Activated CD8-positive, alpha-beta T cell treated with anti-CD3 and anti-CD28 coated beads for 36 hours (primary cell): ENCODE results near the gene PLS1. TPM values are rescaled to one million over a fixed set of nuclear protein-coding genes. Genes with fewer than 3 reads are reported as not detected.

Experiments used
- ATAC-seq: fragments of 200-7000 bp; cut with Tn5 transposase; one replicate; pipeline ENCODE4 v1.10.0; 2021; ENCODE audit warnings: mild to moderate bottlenecking, moderate library complexity
- CTCF ChIA-PET: fragments of 350-600 bp; sonication (Branson Sonifier 250); formaldehyde crosslinking; loops from one replicate; lab custom pipeline; 2021; ENCODE audit warnings: antibody characterized with exemption; lab: Charles Lee
- POLR2A ChIA-PET: fragments of 350-600 bp; sonication (Branson Sonifier 250); formaldehyde crosslinking; loops from one replicate; lab custom pipeline; 2021; ENCODE audit warnings: antibody characterized with exemption; lab: Charles Lee
- DNase-seq: peaks from one replicate; pipeline ENCODE4 v3.0.0-alpha.2; 2020
- H3K27ac Mint-ChIP-seq: one replicate; pipeline ENCODE4 v1.8.0; 2021; ENCODE audit warnings: mild to moderate bottlenecking, mixed read lengths
- H3K27me3 Mint-ChIP-seq: one replicate; pipeline ENCODE4 v1.8.0; 2021; ENCODE audit warnings: mixed read lengths
- H3K36me3 Mint-ChIP-seq: one replicate; pipeline ENCODE4 v1.8.0; 2021; ENCODE audit warnings: low read depth, mixed read lengths
- H3K4me1 Mint-ChIP-seq: one replicate; pipeline ENCODE4 v1.8.0; 2021; ENCODE audit warnings: low read depth, mixed read lengths
- H3K4me3 Mint-ChIP-seq: one replicate; pipeline ENCODE4 v1.8.0; 2021; ENCODE audit warnings: mild to moderate bottlenecking, moderate library complexity, mixed read lengths
- H3K9me3 Mint-ChIP-seq: one replicate; pipeline ENCODE4 v1.8.0; 2021; ENCODE audit warnings: mixed read lengths
- CTCF ChIP-seq: fragments of 200-600 bp; IDR thresholded peaks from one replicate; pipeline ENCODE4 v1.8.0; 2022; ENCODE audit warnings: antibody characterized with exemption, mild to moderate bottlenecking
- intact Hi-C: fragments of 100-400 bp; cut with micrococcal nuclease; formaldehyde crosslinking; loops from one replicate; pipeline ENCODE4 v1.10.0; 2022
- total RNA-seq, 2 experiments: library from RNA; stranded (reverse); gene quantifications; one replicate each; pipeline ENCODE4 v1.2.3, GENCODE V29; 2021

Gene PLS1
- total RNA-seq, 2 experiments from 2014 or later = 4.7 to 5.6 TPM

- ChIA-PET POLR2A (no interaction called here), CTCF (interaction anchor here (0.8 kb wide), 1 partner anchor 293 kb away, joined by 3 read pairs; no protein-coding TSS in a partner anchor)
- no peaks in the 10 kb centered on the region for H3K36me3 Mint-ChIP-seq
- ATAC-seq (no peak), DNase-seq (no peak)
- no peaks in the 10 kb centered on the region for H3K4me1 Mint-ChIP-seq
- no peaks in the 10 kb centered on the region for H3K9me3 Mint-ChIP-seq
- no peak overlapping the region for H3K4me3 Mint-ChIP-seq
- no peaks in the 10 kb centered on the region for H3K27me3 Mint-ChIP-seq
- intact Hi-C loops = no loop called here
- no peak overlapping the region for H3K27ac Mint-ChIP-seq
- no peak for TF ChIP-seq CTCF
These were observed 39.9 kb downstream of the PLS1 start for GRCh38 chr3:142636050-142636449.

- no peaks in the 10 kb centered on the region for H3K4me1 Mint-ChIP-seq
- ChIA-PET CTCF (no interaction called here), POLR2A (no interaction called here)
- DNase-seq (no peak), ATAC-seq (no peak)
- no peaks in the 10 kb centered on the region for H3K36me3 Mint-ChIP-seq
- no peak overlapping the region for H3K4me3 Mint-ChIP-seq
- intact Hi-C loops = no loop called here
- H3K27me3 Mint-ChIP-seq = no peaks in the 10 kb centered on the region
- no peaks in the 10 kb centered on the region for H3K9me3 Mint-ChIP-seq
- TF ChIP-seq CTCF = no peak
- no peak overlapping the region for H3K27ac Mint-ChIP-seq
These were observed 40.5 kb downstream of the PLS1 start for GRCh38 chr3:142636664-142637063.

GRCh38 chr3:142638291-142638690, 42.1 kb downstream of the PLS1 start:
- intact Hi-C loops = no loop called here
- Mint-ChIP-seq H3K4me1 (no peaks in the 10 kb centered on the region), H3K27ac (no peak overlapping the region), H3K36me3 (no peaks in the 10 kb centered on the region), H3K4me3 (no peak overlapping the region), H3K27me3 (no peaks in the 10 kb centered on the region), H3K9me3 (no peaks in the 10 kb centered on the region)
- ATAC-seq (no peak), DNase-seq (no peak)
- ChIA-PET POLR2A (no interaction called here), CTCF (interaction anchor here (1.7 kb wide), 1 partner anchor 47 kb away, joined by 3 read pairs; no protein-coding TSS in a partner anchor)
- no peak for TF ChIP-seq CTCF

- no peaks in the 10 kb centered on the region for H3K4me1 Mint-ChIP-seq
- POLR2A ChIA-PET = no interaction called here
- intact Hi-C loops = no loop called here
- H3K27ac Mint-ChIP-seq = no peak overlapping the region
- DNase-seq = no peak
- ATAC-seq = no peak
- no peaks in the 10 kb centered on the region for H3K36me3 Mint-ChIP-seq
- TF ChIP-seq CTCF = no peak
- CTCF ChIA-PET = no interaction called here
- no peaks in the 10 kb centered on the region for H3K9me3 Mint-ChIP-seq
- no peaks in the 10 kb centered on the region for H3K27me3 Mint-ChIP-seq
- H3K4me3 Mint-ChIP-seq = no peak overlapping the region
These were observed 45.3 kb downstream of the PLS1 start for GRCh38 chr3:142641504-142641903.

GRCh38 chr3:142642956-142643355, 46.8 kb downstream of the PLS1 start:
- POLR2A ChIA-PET = no interaction called here
- TF ChIP-seq CTCF = no peak
- Mint-ChIP-seq H3K4me1 (no peaks in the 10 kb centered on the region), H3K36me3 (no peaks in the 10 kb centered on the region), H3K27me3 (no peaks in the 10 kb centered on the region), H3K4me3 (no peak overlapping the region), H3K9me3 (no peaks in the 10 kb centered on the region), H3K27ac (no peak overlapping the region)
- DNase-seq = no peak
- intact Hi-C loops = no loop called here
- no peak for ATAC-seq
- CTCF ChIA-PET = no interaction called here
